Measurements from ENCODE around the gene ZNF438.

- TF ChIP-seq GATA3 (IDR thresholded peaks at IDR 0.05; ENCODE audit: low read depth, low read length) (no peak), GATA2 (IDR thresholded peaks at IDR 0.05; ENCODE audit: low read depth, low read length) (no peak)
Measured at GRCh38 chr10:30996481-30997005, 35.1 kb downstream of the ZNF438 start.

Data from SH-SY5Y (cell line).